PC-3 (cell line): ENCODE results near the gene IRX4.

Experiments
- CTCF ChIP-seq: fragments of 300-600 bp; sonication (generic); conservative IDR thresholded peaks from 2 replicates; pipeline ENCODE4 v1.5.1; 2017; ENCODE audit warnings: antibody characterized with exemption, low read depth, mild to moderate bottlenecking, low read length
- EZH2 ChIP-seq: fragments of 300-600 bp; sonication (generic); IDR thresholded peaks from one replicate; pipeline ENCODE4 v1.6.1; 2017; ENCODE audit warnings: antibody characterized with exemption, mild to moderate bottlenecking, low read length; ENCODE audit not compliant: unreplicated experiment

DNA sequence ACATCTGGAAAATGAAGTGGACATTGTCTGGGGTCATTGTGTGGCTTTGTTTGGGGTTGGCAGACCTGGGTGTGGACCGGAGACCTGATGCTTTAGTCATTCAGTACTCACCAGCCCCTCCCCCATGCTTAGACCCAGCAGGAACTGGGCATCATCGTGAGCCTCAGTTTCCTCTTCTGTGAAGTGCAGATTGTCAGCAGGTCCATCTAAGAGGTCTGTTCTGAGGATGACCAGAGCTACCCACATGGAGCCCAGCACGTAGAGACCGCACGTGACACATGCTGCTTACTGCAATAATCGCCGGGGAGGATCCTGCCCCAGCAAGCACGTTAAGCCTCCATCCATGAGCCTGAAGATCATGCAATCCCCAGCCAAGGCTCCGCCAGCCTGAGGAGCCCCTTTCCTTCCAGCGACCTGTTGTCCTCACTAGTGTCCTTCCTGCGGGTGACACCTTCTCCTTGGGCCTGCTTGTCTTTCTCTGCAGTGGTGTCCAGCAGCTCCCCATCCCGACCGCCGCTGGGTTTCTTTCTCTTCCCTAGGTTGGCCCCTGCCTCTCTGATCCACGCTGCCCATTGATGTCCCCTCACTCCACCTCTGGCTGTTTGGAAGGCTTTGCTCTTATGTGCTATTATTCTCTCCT, 26.7 kb upstream of the IRX4 start:
- TF ChIP-seq CTCF (no peak), EZH2 (no peak)
